Prostate gland (tissue), 2 donors: ENCODE measurements around the gene CTR9.

Experiments used
- CTCF ChIP-seq, 4 experiments: fragments of 200-600 bp in 2 of 4; fragments of 450-650 bp in 2 of 4; sonication (generic) in 2 of 4; IDR thresholded peaks; 1 replicate in 3 of 4; 2 replicates in 1 of 4; pipeline ENCODE4 v1.5.1; 2016 to 2019; ENCODE audit warnings: antibody characterized with exemption in 4 of 4, mild to moderate bottlenecking in 2 of 4, moderate library complexity in 2 of 4
- POLR2AphosphoS5 ChIP-seq: sonication (generic); formaldehyde crosslinking; IDR thresholded peaks from one replicate; pipeline ENCODE4 v1.6.1; 2017; ENCODE audit warnings: antibody characterized with exemption

DNA sequence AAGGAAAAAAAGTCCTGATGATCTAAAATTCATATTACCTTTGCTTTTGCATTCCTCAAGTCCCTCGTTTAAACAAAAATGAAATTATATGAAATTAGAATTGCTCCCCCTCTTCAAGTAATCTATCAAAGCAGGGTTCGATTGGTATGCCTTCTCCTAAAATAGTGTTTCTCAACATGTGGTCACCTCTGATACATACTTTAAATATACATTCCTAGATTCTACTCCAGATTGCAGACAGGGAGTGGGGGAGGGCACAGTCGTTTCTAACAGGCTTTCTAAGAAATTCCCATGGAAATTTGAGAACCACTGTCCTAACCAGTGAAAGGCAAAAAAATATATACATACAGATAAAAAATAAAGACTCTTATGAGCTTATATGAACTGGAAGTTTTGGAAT is 34.9 kb upstream of the CTR9 start:
- TF ChIP-seq CTCF (IDR thresholded peaks at IDR 0.05) (no peak), POLR2AphosphoS5 (no peak)
